Lower lobe of right lung (tissue), 2 donors: Measurements from ENCODE around the gene CGB5. TPM values are rescaled to one million over a fixed set of nuclear protein-coding genes. Genes with fewer than 3 reads are reported as not detected.
"Not testable (repeated sequence)": the region's sequence is repeated elsewhere in the genome, so short reads cannot be mapped to it uniquely, and the experiment has no call there.

Experiments used
- ATAC-seq, 2 donors: fragments of 200-7000 bp; cut with Tn5 transposase; one replicate each; pipeline ENCODE4 v1.9.1; 2020 to 2022; ENCODE audit warnings: mild to moderate bottlenecking in 2 of 2, moderate library complexity in 2 of 2
- DNase-seq: peaks from one replicate; pipeline ENCODE4 v3.0.0-alpha.2; 2020
- H3K27ac ChIP-seq: fragments of 200-600 bp; one replicate; pipeline ENCODE4 v1.8.0; 2022
- H3K27me3 ChIP-seq: fragments of 200-600 bp; one replicate; pipeline ENCODE4 v1.8.0; 2022; ENCODE audit warnings: low read depth
- H3K36me3 ChIP-seq: fragments of 200-600 bp; one replicate; pipeline ENCODE4 v1.8.0; 2022; ENCODE audit warnings: mild to moderate bottlenecking
- H3K4me1 ChIP-seq: fragments of 200-600 bp; one replicate; pipeline ENCODE4 v1.8.0; 2022
- H3K4me3 ChIP-seq: fragments of 200-600 bp; one replicate; pipeline ENCODE4 v1.8.0; 2022; ENCODE audit warnings: mild to moderate bottlenecking
- H3K9me3 ChIP-seq: fragments of 200-600 bp; one replicate; pipeline ENCODE4 v1.8.0; 2022
- CTCF ChIP-seq: fragments of 200-600 bp; IDR thresholded peaks from one replicate; pipeline ENCODE4 v1.8.0; 2022; ENCODE audit warnings: antibody characterized with exemption, mild to moderate bottlenecking
- intact Hi-C: fragments of 100-400 bp; cut with DNase I; formaldehyde crosslinking; loops from one replicate; pipeline ENCODE4 v1.11.0; 2022
- long read RNA-seq: library from polyadenylated mRNA; unstranded; transcript quantifications from one replicate; pipeline ENCODE4 v2.0.0, GENCODE V29; 2021
- total RNA-seq: library from RNA; stranded (reverse); fragmentation: NEBNext Ultra II Directional; extraction: Animal tissue kit (Norgen Biotek cat#: 25700); gene quantifications from one replicate; pipeline ENCODE4 v1.2.1, GENCODE V29; 2021
- donor health status: DM: no; HTN: yes; CAD: no; lungs with severe emphysema.

CGB5 gene
- total RNA-seq = not detected
- long read RNA-seq = 0 reads

DNA sequence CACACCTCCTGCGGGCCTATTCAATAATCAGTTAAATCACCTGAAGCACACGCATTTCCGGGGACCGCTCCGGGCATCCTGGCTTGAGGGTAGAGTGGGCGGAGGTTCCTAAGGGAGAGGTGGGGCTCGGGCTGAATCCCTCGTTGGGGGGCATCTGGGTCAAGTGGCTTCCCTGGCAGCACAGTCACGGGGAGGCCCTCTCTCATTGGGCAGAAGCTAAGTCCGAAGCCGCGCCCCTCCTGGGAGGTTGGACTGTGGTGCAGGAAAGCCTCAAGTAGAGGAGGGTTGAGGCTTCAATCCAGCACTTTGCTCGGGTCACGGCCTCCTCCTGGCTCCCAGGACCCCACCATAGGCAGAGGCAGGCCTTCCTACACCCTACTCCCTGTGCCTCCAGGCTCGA is at the start of gene CGB5:
Gene CGB5 (plus strand): TSS at position 301 of the 400 bp plus-strand sequence. CDS start 362 bp downstream, outside the sequence.
- H3K36me3 ChIP-seq, DNase-seq, H3K4me3 ChIP-seq, H3K4me1 ChIP-seq, intact Hi-C loops, H3K27ac ChIP-seq, ATAC-seq, H3K27me3 ChIP-seq, H3K9me3 ChIP-seq: not testable (repeated sequence)

DNA sequence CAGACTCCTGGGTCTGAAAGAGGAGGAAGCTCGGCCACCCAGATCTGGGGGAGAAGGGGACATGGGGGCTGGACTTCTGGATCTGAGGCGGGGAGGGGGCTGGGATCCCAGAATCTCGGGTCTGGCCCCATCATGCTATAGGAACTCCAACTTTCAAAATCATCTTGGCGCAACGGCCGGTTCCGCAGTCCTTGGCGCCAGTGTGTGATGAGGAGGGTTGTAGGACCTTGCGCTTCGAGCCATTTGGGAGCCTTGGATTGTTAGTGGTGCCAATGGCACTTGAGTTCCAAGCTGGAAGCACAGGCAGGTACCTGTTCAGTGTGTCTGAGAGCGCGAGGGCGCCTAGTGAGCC is 49.6 kb upstream of the CGB5 start:
- DNase-seq (no peak), ATAC-seq (no peak)
- peaks cover 10% of the 10 kb centered on the region for H3K36me3 ChIP-seq
- peak overlapping the region; percentile 69 for H3K4me3 ChIP-seq
- TF ChIP-seq CTCF = no peak
- no peaks in the 10 kb centered on the region for H3K27me3 ChIP-seq
- peak overlapping the region; percentile 91 for H3K27ac ChIP-seq
- H3K9me3 ChIP-seq = no peaks in the 10 kb centered on the region
- intact Hi-C loops = no loop called here
- peaks cover 31% of the 10 kb centered on the region for H3K4me1 ChIP-seq

DNA sequence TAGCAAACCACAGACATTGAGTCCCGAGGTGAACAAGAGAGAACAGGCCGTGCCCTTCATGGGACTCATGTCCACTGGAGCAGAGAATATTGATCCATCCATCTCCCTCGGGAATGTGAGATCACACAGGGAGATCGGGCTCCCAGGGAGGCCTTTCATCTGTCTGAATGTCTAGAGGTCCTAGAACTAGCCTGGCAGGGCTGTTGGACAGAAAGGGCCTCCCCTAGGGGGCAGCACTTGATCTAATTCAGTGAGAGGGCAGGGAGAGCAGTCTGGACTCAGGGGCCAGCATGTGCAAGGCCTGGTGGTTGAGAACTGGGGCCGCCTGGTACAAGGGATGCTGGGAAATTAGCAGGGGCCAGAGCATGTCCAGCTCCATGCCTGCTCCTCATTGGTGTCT is 45.7 kb upstream of the CGB5 start:
- peak; percentile 42 for TF ChIP-seq CTCF
- H3K27ac ChIP-seq = no peak overlapping the region
- no peak overlapping the region for H3K4me3 ChIP-seq
- ATAC-seq (no peak), DNase-seq (peak; percentile 57)
- H3K9me3 ChIP-seq = no peaks in the 10 kb centered on the region
- H3K27me3 ChIP-seq = no peaks in the 10 kb centered on the region
- peaks cover 12% of the 10 kb centered on the region for H3K4me1 ChIP-seq
- intact Hi-C loops = no loop called here
- peaks cover 10% of the 10 kb centered on the region for H3K36me3 ChIP-seq

DNA sequence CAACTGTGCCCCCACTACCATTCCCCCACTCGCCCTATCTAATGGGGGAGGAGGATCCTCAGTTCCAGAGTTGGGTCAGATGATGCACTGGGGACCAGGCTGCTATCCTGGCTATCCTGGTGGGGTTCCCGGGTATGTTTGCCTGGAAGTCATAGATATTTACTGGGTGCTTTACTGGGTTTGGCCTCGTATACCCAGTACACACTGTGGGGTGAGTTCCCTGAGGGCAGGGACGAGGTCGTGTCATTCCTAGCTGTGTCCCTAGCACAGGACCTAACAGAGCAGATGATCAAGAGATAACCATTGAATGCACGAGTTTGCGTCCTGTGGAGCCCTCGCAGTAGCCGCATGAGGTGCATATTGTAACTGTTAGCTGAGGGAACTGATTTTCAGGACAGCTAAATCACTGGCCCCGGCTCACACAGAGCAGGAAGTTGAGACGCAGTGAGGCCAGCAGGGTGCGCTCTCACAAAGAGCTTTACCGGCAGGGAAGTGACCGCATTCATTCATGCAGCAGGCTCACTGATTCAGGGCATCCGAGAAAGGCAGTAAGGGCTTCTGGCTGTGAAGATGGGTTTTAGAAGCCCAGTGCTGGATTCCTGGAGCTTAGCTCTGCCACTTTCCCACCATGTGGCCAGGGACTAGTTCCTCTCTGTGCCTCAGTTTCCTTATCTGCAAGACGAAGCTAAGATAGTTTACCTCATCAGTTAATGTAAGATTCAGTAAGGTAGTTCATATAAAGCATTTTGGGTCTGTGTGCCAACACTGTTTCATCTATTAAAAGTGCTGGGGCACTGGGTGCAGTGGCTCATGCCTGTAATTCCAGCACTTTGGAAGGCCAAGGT is 43.9 kb upstream of the CGB5 start:
- peaks cover 4% of the 10 kb centered on the region for H3K4me1 ChIP-seq
- intact Hi-C loops = no loop called here
- peak; percentile 69 to 70 for ATAC-seq
- DNase-seq = peak; percentile 75
- H3K27ac ChIP-seq = no peak overlapping the region
- peaks cover 27% of the 10 kb centered on the region for H3K36me3 ChIP-seq
- TF ChIP-seq CTCF = peak; percentile 67
- H3K4me3 ChIP-seq = no peak overlapping the region
- no peaks in the 10 kb centered on the region for H3K27me3 ChIP-seq
- no peaks in the 10 kb centered on the region for H3K9me3 ChIP-seq

DNA sequence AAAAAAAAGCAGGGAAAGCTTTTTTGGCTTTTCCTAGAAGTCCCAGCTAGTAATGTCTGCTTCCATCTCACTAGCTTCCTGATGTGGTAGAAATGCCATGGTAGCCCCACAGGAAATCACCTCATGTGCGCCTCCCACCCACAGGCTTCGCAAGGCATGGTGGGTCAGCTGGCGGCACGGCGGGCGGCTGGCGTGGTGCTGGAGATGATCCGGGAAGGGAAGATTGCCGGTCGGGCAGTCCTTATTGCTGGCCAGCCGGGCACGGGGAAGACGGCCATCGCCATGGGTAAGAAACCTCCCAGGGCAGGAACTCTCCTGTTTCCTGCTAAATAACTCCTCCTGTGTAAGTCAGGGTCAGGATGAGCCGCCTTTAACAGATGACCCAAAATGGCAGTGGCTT is 39.5 kb upstream of the CGB5 start:
- Histone ChIP-seq H3K4me1 (no peaks in the 10 kb centered on the region), H3K27me3 (no peaks in the 10 kb centered on the region), H3K4me3 (no peak overlapping the region), H3K9me3 (no peaks in the 10 kb centered on the region), H3K27ac (no peak overlapping the region), H3K36me3 (peaks cover 58% of the 10 kb centered on the region)
- ATAC-seq = no peak
- DNase-seq = no peak
- intact Hi-C loops = no loop called here
- no peak for TF ChIP-seq CTCF

DNA sequence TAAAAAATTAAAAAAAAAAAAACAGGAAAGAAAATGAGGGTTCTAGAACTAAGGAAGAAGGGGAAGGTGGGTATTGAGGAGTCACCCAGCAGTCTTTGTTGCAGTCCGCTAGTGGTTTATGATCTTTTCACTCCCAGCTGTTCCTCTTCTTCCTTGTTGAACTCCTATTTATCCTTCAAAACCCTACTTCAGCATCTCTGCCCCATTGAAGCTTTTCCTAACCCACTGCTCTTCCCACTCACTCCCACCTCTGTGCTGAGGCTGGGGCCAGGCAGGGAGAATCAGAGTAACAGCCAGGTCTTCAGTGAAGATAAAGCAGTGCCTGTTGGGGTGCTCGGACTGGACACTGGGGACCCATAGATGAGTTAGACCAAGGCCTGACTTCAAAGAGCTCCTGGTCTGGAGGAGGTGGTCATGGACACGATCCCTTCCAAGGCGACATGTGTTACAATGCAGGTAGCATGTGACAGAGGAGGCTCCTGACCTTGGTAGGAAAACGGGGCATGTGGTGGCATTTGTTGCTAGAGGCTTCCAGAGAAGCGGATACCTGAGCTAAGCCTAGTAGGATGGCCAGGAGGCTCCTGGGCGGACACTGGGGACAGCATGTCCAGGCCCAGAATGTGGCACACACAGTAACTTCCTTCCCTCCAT is 38.6 kb upstream of the CGB5 start:
- ATAC-seq (no peak), DNase-seq (no peak)
- TF ChIP-seq CTCF = no peak
- Histone ChIP-seq H3K9me3 (no peaks in the 10 kb centered on the region), H3K27me3 (no peaks in the 10 kb centered on the region), H3K27ac (no peak overlapping the region), H3K4me1 (no peaks in the 10 kb centered on the region), H3K36me3 (peaks cover 68% of the 10 kb centered on the region), H3K4me3 (no peak overlapping the region)
- intact Hi-C loops = no loop called here
